ENCODE results near the gene TEDDM1.
"Not testable (repeated sequence)": the region's sequence is repeated elsewhere in the genome, so short reads cannot be mapped to it uniquely, and the experiment has no call there.

TEDDM1 gene

GRCh38 chr1:182381962-182382819 is 18.3 kb downstream of the TEDDM1 start:
- DNase-seq (ENCODE audit: low read depth in 2 of 2): no peak

GRCh38 chr1:182380199-182380598 is 20.3 kb downstream of the TEDDM1 start:
- DNase-seq (ENCODE audit: low read depth in 2 of 2): no peak

- DNase-seq (ENCODE audit: low read depth in 2 of 2): not testable (repeated sequence)
Measured at GRCh38 chr1:182379781-182380180, 20.7 kb downstream of the TEDDM1 start.

GRCh38 chr1:182376936-182377574 is 23.4 kb downstream of the TEDDM1 start:
- DNase-seq (ENCODE audit: low read depth in 2 of 2): no peak

GRCh38 chr1:182374101-182374834 is 26.2 kb downstream of the TEDDM1 start:
- no peak for DNase-seq (ENCODE audit: low read depth in 2 of 2)

- DNase-seq (ENCODE audit: low read depth in 2 of 2): no peak
Measured at GRCh38 chr1:182370532-182370931, 29.9 kb downstream of the TEDDM1 start.

- no peak for DNase-seq (ENCODE audit: low read depth in 2 of 2)
Measured at GRCh38 chr1:182368903-182369302, 31.6 kb downstream of the TEDDM1 start.

GRCh38 chr1:182368358-182368757 is 32.1 kb downstream of the TEDDM1 start:
- DNase-seq (ENCODE audit: low read depth in 2 of 2): no peak

- no peak for DNase-seq (ENCODE audit: low read depth in 2 of 2)
Measured at GRCh38 chr1:182367926-182368325, 32.5 kb downstream of the TEDDM1 start.

- DNase-seq (ENCODE audit: low read depth in 2 of 2): no peak
Measured at GRCh38 chr1:182366596-182366995, 33.9 kb downstream of the TEDDM1 start.

GRCh38 chr1:182359645-182360044 is 40.8 kb downstream of the TEDDM1 start:
- DNase-seq (ENCODE audit: low read depth in 2 of 2): no peak

- no peak for DNase-seq (ENCODE audit: low read depth in 2 of 2)
Measured at GRCh38 chr1:182357913-182358312, 42.6 kb downstream of the TEDDM1 start.

GRCh38 chr1:182357171-182357570 is 43.3 kb downstream of the TEDDM1 start:
- DNase-seq (ENCODE audit: low read depth in 2 of 2): no peak

- no peak for DNase-seq (ENCODE audit: low read depth in 2 of 2)
Measured at GRCh38 chr1:182355723-182356098, 44.8 kb downstream of the TEDDM1 start.

GRCh38 chr1:182351790-182352364 is 48.6 kb downstream of the TEDDM1 start:
- no peak for DNase-seq (ENCODE audit: low read depth in 2 of 2)

GRCh38 chr1:182350839-182351238 is 49.6 kb downstream of the TEDDM1 start:
- no peak for DNase-seq (ENCODE audit: low read depth in 2 of 2)

- DNase-seq (ENCODE audit: low read depth in 2 of 2): no peak
Measured at GRCh38 chr1:182348961-182349747, 51.3 kb downstream of the TEDDM1 start.

Data from stimulated activated CD4-positive, alpha-beta T cell treated with anti-CD3 and anti-CD28 coated beads, Interleukin-12 subunit alpha, Interleukin-12 subunit beta, amount 100 ng/mL, for 24 hours (primary cell).